GM18867 (cell line): ENCODE measurements around the gene LCK.

Experiments
- ATAC-seq: cut with Tn5 transposase; IDR thresholded peaks from one replicate; pipeline ENCODE4 v1.9.1; 2021; ENCODE audit warnings: mild to moderate bottlenecking, moderate library complexity; ENCODE audit not compliant: unreplicated experiment

LCK gene

DNA sequence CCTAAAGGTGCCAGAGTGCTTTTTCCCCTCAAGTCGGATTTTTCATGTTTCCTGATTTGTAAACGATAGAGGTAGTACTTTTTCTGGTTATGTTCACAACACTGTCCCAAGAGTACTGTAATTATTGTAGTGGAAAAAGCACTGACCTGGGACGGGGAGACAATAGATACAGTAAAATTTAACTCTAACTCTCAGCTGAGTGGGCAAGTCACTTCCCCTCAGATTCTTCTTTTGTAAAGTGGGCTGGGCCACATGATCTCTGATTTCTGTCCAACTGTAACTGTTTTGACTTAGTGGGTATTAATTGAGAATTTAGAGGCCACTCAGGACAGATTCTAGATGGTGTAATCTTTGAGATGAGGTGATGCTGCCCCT, 65.8 kb downstream of the LCK start:
- ATAC-seq = peak; percentile 19

DNA sequence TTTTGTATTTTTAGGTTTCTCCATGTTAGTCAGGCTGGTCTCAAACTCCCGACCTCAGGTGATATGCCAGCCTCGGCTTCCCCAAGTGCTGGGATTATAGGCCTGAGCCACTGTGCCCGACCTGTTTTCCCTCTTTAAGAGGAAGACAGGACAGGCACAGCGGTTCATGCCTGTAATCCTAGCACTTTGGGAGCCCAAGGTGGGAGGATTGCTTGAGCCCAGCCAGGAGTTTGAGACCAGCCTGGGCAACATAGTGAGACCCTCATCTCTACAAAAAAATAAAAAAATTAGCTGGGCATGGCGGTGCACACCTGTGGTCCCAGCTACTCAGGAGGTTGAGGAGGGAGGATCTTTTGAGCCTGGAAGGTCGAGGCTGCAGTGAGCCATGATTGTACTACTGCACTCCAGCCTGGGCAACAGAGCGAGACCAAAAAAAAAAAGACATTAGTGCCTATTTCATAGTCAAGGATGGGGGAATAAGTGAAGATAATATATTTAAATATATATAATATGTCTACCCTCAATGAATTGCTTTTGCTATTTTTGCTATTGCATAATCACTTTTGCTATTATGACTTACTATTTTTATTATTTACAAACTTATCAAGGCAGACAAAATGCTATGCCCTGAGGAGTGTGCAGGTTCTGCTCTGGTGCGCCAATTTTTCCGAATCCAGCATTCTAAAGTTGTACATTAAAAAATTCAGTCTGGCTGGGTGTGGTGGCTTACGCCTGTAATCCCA, 67.2 kb downstream of the LCK start:
- no peak for ATAC-seq

DNA sequence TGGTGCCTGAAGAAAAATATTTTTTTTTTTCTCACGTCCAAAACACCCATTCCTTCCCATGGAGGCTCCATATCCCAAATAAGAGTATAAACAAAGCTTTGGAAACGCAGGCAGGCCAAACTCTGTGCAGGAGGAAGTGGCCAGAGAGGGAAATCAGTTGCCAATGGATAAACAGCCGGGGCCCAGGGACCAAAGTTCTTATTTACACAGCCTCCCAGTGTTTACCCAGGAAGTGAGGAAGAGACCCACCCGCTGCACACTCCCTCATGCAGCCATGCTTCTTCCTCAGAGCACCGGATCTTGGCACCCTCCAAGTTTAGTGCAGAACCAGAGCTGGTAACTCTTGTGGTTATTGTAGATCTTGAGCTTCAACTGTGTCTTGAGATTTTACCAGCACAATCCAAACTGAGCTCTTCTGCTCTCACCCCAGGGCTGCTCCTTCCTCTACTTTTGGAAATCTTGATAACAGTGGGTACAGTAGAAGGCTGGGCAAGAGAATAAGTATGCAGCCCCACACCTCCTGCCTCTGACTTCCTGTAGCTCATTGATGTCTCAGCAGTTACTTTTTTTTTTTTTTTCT, 70.7 kb downstream of the LCK start:
- ATAC-seq = no peak

DNA sequence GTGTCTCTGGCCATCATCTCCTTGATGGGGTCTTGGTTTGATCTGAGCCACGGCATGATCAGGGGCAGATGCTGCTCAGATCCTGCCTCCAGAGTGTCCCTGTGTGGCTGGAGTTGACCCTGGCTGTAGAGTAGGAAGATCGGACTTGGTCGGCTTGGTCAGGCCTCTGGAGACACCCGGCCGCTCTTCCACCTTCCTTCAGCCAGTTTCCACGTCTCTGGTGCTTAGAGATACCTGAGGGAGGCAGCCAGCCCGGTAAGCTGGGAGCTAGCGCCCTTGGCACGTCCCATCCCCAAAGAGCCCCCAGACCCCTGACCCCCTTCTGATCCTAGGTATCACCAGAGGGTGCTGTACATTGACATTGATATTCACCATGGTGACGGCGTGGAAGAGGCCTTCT, 76.1 kb downstream of the LCK start:
- ATAC-seq = no peak

DNA sequence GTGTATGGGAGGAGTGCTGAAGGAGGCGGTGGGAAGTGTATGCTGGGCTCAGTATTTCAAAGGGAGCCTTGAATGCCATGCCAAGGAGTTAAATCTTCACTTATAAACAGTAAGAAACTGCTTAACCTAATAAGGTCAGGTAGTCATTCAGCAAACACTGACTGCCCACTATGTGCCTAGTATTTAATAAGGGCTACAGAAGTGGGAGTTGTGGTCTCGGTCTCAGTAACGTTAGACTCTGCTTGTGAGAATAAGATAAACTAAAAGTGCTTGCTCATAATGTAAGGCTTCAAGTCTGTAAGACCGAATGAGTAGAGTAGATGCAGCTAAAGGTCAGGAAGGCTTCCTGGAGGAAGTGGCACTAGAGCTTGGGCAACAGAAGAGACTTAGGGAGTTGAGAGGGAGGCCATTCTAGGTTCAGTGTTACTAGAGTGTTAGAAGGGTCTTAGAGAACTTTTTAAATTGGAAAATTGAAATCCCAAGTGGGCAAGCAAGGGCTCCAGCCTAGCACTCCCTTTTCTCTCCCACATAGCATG, 78.9 kb downstream of the LCK start:
- no peak for ATAC-seq

DNA sequence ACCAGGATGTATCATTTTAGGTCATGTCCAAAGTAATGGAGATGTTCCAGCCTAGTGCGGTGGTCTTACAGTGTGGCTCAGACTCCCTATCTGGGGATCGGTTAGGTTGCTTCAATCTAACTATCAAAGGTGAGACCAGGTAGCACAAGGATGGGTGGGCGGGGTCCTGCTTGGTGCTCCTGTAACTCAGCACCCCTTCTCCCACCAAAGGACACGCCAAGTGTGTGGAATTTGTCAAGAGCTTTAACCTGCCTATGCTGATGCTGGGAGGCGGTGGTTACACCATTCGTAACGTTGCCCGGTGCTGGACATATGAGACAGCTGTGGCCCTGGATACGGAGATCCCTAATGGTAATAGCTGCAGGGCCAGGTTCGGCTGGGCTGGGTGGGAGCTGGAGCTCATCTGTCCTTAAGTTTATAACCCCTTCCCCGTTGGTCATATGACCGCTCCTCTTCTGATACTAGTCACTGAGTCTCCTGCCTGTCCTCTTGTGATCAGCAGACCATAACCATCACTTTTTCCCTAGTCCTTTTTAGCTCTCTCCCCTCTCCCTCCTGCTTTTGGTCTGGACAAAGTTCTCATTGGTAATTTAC, 79.6 kb downstream of the LCK start:
- ATAC-seq = no peak

DNA sequence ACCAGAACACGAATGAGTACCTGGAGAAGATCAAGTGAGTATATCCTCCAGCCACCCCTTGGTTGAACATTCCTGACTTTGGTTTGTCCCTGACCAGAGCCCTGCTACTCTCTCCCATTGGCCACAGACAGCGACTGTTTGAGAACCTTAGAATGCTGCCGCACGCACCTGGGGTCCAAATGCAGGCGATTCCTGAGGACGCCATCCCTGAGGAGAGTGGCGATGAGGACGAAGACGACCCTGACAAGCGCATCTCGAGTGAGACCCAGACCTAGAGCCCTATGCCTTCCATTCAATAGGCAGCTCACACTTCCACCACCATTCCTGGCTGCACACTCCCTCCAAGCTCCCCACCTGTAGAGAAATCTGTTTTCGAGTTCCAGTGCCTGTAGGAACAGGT, 80.5 kb downstream of the LCK start:
- no peak for ATAC-seq

DNA sequence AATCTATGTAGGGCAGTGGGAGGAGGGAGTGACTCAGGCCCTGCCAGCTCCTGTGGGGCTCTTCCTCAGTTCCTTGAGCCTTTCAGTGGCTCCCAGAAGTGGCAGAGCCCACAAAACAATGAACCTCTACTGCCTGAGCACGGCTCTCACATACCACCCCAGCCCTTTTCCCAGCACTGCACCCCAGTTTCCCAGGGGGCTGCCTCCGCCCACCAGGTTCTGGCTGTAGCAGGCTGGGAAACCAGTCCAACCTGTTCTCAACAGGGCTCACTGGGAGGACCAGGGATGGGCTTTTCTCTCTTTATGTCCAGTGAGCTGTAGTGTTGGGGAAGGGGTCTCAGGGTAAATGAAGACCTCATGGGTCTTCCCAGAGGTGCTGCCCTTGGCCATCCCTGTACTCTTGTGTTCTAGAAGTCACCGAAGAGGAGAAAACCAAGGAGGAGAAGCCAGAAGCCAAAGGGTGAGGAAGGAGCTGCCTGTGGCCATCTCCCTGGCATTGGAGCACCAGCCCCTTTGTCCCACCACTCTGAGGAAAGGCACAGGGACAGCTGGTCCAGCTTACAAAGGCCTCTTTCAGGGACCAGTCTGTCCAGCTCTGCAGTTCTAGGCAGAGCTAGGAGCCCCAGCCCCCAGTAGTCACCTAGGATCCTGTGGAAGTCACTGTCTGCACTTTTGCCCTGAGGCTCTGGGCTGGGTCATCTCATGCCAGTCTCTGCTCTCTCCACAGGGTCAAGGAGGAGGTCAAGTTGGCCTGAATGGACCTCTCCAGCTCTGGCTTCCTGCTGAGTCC, 81.4 kb downstream of the LCK start:
- ATAC-seq = no peak

DNA sequence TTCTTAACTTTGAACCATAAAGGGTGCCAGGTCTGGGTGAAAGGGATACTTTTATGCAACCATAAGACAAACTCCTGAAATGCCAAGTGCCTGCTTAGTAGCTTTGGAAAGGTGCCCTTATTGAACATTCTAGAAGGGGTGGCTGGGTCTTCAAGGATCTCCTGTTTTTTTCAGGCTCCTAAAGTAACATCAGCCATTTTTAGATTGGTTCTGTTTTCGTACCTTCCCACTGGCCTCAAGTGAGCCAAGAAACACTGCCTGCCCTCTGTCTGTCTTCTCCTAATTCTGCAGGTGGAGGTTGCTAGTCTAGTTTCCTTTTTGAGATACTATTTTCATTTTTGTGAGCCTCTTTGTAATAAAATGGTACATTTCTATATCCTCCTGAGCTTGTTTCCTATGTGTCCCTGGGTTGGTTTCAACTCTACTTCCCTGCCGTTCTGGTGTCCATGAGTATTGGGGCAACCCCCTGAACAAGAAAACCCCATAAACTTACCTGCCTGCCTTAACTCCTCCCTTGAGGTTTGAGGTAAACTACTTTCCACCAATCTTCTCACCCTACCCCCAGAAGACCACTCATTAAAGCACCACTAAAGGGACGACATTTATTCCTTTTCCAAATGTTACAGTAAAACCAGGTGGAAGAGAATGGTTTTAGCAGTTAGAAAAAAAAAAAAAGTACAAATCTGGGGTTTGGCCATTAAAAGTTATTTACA, 82.3 kb downstream of the LCK start:
- no peak for ATAC-seq

DNA sequence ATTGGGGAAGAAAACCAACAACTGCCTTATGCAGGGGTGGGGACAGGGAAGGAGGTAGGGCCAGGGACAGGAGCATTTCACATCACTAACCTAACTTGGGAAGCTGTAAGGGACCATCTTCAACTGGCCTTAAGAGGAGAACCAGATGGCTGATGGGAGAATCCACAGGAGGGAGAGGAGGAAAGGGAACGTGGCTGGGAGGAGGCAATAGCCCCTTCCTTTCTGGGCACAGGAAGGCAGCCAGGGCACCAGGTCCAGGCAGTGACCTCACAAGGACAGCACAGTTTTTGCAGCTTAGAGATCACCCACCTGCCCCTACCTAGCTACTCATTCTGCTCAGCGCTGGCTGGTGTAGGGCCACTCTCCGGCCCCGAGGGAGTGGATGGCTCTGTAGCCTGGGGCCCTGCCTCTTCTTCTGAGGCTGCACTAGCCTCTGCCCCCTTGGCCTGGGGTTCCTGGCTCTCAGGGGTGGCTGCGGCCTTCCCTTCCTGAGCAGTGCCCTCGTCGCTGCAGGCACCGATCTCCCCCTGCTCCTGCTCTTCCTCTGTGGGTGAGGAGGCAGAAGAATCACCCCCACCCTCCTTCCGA, 83.3 kb downstream of the LCK start:
- ATAC-seq = no peak

DNA sequence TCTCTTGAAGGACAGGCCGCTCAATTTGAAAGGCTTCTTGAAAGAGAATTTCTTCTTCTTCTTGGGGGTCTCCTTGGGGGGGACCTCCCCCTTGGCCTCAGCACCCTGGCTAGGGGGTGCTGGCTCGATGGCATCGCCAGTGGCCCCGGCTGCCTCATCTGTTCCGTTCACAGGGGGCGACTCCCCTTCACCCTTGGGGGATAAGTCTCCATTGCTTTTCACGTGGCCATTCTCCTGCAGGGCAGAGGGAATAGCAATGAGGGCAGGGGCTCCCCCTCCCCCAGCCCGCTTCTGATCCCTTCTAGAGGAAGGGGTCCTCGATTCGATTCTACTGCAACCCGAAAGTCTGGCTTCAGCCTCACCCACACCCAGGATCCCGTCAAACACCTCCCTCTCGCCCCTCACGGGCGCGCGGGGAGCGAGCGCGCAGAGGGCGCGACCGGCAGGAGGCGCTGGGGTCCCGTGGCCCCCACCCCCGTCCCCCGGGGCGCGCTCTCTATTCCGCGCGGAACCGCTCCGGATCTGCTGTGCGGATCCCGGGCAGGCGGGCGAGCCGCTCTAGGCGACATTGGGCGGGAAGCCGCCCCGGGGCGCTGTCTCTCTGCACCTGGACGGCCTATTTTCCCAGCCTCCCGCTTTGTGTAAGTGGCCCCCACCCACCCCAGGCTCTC, 83.9 kb downstream of the LCK start:
- ATAC-seq = peak; percentile 11

DNA sequence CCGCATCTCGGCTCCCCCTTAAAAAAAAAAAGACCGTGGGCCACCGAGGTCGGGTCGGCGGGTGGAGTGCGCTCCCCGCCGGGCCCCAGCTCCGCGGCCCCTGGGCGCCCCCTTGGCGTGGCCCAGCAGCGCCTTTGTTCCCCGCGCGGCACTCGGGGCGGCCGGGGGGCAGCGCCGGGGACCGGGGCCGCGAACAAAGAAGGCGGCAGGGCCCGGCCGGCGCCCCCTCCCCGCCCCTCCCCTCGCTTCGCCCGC, 84.4 kb downstream of the LCK start:
- peak; percentile 10 for ATAC-seq
